ENCODE results near the gene TENT5C.

The TENT5C gene

DNA sequence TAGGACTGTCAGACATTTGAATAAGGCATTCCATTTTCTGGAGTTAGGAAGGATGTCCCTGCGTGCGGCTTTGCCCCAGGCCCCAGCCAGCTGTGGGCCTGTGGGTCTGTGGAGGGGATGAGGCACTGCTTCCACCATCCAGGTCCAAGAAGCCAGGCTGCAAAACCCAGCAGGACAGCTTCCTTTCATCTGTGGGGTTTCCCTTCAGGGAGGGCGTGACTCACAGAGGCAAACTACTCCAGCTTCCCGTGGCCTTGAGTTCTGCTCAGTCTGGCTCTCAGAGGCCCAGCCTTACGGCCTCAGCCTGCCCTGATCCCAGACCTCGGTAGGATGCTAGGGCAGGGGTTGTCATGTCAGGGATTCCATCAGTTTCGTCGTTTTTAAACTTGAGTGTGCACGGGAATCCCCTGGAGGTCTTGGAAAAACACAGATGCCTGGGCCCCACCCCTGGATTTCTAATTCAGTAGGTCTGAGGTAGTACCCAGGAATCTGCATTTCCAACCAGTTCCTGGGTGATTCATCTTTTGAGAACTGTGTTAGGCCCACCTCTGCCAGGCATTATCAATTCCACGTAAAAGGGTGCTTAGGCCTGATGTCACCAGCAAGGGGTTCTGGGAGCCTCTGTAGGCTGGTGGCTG is 32.3 kb upstream of the TENT5C start:
- no peak for DNase-seq

DNA sequence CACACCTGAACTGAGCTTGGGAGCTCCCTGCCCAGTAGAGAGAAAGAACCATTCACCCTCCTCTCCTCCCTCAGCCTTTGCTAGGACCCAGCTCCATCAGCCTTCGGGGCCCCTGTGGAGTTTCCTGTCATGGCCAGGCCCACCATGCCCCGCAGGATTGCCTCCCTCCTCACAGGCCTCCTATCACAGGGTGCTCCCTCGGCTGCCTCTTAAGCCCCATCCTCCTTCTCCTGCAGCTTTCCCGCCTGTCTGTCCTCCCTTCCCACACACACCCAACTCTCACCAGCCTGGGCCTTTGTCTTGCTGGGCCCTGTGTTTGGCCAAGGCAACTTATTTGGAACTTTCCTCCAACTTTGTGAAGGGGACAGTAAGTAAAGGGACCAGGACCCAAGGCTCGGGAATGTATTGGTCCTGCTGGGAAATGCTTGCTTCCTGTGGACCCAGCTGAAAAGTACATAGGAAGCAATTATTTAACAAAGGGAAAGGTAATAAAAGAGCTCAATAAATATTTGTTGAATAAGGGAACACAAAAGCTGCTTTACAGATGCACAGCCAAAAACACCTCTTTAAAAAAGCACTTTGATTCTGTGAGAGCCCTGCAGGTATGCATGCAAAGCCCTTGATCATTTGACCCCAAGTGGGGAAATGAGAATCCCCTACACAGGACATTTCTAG is 31.6 kb upstream of the TENT5C start:
- no peak for DNase-seq

DNA sequence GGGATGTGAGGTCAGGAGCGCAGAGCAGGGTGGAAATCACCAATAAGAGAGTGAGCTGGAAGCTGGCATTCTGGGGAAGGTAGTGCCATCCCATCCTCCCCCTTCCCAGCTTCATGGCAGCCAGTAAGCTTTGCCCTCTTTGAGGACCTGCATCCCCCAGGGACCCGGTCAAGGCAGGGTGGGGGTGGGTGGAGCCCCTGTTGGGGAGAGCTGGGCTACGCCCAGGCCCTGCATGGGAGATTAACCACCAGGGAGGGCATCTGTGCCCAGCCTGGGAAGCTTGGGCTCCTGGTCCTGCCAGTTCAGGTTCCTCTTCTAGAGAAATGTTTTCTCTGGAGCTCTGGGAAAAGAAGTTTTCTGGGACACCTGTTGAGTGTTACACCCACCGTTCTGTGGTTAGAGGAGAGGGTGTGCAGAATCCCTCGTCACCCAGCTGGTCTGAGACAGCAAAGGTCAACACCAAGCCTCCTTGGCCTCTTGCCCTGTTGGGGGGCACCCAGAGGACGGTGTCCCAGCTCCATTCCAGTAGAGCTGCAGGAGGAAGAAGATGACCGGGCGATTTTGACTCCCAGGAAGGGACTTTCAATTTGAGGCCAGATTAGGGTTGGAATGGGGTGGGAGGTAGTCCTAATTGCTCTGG is 30.1 kb upstream of the TENT5C start:
- peak; percentile 12 for DNase-seq

DNA sequence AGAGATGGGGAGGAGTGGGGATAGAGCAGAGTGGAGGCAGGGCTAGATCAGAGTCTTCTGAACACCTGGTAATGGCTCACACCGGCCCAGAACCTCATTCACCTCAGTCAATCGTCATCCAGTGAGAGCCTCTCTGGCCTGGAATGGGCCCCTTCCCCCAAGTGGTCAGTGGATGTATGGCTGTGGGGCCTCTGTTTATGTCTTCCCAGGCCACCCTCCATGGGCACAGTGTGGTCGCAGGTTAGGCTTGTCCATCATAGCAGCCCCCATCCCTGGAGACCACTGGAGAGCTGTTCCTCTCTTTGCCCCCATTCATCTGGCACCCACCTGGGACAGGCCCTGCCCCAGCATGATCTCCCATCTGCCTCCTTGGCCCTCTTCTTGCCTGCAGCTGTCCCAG is 29.6 kb upstream of the TENT5C start:
- DNase-seq, result no peak

DNA sequence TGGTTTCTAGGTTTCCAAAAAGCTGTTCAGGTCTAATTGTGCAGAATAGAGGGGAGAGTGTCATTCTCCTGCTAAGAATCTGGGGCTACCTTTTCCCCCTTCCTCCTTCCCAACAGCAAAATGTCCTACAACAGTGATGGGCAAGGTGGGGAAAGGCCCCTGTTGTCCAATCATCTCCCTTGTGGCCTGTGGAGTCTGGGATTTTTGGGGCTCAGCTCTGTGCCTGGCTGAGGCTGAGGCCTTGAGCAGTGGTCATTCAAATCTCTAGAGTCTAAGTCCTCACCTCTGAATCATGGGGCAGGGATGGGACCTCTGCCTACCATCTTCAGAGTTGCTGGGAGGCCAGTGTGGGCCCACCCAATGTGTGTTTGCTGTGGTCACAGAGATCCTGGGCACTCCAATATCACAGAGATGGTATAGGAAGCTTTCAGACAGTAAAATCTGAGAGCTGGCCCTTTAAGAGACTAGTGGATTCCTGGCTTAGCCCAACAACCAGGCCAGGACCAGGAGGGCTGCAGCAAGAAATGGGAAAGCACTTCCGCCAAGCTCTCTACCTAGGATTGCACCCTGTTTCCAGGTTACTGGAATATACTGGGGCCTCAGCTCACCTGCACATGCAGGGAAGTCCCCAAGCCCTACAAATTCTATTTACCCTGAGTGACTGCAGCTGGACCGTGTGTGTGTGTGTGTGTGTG is 28.5 kb upstream of the TENT5C start:
- no peak for DNase-seq

DNA sequence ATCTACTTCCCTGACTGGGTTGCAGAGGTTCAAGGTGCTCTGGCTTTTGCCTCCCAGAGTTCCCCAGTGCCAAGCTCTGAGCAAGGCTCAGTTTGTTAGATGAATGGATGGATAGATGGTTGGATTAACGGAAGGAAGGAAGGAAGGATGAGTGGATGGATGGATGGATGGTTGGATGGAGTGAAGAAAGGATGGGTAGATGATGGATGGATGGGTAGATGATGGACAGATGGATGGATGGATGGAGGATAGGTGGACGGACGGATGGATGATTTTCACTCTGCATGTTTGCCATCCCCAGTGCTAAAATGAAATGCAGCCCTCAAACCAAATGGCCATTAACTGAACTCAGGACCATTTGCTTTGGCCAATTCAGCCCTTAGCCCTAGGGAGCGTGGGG is 27.4 kb upstream of the TENT5C start:
- no peak for DNase-seq

DNA sequence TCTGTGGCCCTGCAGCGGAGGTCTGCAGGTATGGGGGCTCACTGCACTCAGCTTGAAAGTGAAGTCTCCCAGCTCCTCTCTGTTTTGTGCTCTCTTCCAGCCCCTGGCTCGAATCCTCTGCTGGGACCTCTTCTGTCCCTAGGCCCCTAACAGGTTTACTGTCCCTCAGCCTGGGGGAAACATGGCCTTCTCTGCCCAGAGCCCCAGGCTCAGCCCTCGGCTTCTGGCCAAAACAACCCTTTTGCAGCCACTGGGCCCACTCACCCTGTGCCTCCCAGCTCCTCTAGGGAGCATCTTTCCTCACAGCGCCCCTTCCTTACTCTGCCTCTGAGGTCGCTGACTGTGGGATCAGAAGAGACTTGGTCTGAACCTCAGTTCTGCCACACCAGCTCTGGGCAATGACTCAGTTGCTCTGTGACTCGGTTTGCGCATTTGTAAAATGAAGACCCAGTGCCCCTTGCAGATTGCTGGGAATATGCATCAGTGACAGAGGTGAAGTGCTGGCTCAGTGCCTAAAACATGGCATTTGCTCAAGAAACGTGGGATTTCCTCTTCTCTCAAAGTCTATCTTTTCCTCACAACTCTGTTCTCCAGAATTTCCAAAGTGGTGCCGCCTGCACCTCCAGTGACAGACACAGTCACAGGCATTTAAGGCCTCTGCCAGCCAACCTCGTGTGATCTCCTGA is 26.5 kb upstream of the TENT5C start:
- DNase-seq, result peak; percentile 0

DNA sequence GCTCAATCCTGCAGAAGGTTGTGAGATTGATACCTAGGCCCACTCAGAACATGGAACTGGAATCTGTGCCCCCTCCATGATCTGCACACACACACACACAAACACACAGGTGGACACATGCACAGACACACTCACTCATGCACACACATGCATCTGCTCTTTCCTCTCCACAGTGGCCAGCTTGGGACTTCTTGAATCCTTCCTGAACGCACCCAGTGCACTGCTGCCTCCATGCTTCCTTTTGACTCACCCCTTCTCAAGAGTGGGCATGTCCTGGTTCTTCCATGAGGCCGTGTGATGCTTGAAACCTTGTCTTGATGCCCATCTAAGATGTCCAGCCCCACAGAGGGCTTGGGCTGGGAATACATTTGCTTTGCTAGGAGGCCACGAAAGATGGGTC is 25.4 kb upstream of the TENT5C start:
- no peak for DNase-seq

DNA sequence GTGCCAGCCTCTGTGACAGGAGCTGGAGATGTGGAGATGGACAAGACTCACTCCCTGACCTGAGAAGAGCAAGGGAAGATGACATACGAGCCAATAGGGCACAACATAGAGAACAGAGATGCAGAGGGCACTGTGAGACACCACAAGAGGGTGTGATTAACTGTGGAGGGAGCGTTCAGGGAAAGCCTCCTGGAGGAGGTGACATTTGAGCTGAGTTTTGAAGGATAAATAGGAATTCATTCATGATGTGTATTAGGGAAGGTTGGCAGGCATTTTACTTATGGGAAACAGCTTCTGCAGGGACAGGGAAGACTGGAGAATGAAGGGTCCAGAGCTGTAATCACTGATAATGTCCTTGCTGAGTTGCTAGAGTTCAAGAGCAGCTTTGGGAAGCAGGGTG is 25.0 kb upstream of the TENT5C start:
- peak; percentile 4 for DNase-seq

DNA sequence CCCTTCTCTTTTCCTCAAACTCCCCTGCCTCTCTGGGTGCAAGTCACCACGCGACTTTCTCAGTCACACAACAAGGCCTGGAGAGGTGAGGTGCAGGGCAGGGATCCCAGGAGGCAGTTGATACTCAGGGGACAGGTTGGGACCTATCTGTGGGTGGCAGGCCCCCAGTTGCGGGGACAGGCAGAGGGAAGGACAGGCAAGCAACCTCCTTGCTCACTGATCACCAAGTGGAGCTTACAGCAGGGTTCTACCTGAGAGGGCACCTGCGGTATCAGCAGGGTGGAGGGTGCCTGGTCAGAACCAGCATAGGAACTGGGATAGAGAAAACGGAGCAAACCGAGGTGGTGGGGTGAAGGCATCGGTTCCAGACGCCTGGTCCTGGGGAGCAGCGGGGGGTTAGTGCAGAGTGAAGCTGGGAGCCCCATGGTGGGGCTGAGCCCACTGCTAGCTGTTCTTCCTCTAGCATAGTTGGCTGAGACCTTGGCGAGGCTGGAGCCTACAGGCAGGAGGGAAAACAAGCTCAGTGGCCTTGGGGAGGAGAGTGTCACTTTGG is 24.4 kb upstream of the TENT5C start:
- DNase-seq, result peak; percentile 11

DNA sequence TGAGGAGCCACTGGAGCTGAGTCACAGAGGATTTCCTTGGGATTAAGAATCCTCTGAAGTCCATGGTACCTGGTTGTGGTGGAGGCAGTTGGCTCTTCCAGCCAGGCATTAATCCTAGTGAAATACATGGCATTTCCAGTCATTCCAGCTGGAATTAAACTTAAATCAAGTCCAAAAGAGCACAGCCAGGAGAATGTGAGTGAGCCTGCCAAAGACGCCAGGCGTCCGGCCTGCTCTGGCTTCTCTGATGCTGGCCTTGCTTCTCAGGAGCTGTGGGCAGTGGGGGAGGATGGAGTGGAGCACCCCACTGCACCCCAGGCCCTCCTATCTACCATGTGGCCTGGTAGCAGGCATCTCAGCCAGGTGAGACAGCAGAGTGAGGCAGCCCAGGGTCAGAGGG is 23.4 kb upstream of the TENT5C start:
- DNase-seq, result peak; percentile 60

DNA sequence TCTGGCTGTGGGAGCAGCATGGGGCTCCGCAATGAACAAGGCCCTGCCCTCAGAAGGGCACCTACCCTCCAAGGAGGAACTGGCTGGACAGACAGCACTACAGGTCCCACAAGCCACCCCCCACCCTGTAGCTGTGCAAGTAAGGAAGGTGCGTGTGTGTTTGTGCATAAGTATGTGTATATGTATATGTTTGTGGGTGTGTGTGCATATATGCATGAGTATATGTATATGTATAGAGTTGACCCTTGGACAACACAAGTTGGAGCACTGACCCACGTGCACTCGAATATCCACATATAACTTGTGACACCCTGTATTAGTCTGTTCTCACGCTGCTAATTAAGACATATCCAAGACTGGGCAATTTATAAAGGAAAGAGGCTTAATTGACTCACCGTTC is 22.6 kb upstream of the TENT5C start:
- DNase-seq, result no peak

DNA sequence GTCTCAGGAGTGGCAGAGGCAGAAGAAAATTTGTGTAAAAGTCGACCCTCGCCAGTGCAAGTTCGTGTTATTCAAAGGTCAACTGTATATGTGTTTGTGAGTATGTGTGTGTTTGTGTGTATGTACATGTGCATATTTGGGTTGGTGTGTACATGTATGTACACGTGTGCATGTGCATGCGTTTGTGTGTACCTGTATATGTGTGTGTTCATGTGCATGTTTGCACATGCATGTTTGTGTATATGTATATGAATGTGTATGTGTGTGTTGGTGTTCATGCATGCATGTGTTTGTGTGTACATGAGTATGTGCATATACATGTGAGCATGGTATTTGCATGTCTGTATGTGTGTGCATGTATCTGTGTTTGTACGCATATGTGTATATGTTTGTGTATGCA is 21.7 kb upstream of the TENT5C start:
- DNase-seq, result peak; percentile 1

DNA sequence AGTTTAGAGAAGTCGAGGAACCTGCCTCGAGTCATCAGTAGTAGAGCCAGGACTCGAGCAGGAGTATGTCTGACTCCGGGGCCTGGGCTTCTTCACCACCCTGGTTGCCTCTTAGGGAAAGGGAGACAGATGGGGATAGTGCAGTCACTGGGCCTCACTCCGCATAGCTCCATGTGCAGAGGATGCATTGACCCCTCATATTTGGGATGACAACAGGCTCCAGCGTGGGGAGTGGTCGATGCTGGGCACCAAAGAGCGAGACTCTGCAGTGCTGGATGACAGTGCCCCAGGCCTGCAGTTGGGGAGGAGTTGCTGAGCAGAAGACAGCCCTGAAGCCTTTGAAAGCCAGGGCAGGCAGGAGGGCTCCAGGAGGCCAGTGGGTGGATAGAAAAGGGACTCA is 20.8 kb upstream of the TENT5C start:
- no peak for DNase-seq

DNA sequence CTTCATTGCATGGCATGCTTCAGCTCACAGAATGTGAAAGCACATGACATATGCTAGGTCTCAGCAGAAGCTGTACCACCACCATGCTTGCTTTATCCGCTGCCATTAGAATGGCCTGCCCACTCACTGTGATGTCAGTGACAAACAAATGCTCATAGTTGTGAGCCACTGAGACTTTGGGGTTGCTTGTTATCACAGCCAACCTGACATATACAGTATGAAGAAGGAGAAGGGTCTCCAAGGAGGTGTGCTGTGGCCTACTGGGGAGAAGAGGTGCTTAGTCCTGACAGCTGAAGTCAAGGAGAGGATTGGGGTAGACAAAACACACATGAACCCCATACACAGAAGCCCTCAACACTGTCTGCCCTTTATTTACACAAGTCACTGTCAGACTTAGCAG is 19.5 kb upstream of the TENT5C start:
- DNase-seq, result no peak

DNA sequence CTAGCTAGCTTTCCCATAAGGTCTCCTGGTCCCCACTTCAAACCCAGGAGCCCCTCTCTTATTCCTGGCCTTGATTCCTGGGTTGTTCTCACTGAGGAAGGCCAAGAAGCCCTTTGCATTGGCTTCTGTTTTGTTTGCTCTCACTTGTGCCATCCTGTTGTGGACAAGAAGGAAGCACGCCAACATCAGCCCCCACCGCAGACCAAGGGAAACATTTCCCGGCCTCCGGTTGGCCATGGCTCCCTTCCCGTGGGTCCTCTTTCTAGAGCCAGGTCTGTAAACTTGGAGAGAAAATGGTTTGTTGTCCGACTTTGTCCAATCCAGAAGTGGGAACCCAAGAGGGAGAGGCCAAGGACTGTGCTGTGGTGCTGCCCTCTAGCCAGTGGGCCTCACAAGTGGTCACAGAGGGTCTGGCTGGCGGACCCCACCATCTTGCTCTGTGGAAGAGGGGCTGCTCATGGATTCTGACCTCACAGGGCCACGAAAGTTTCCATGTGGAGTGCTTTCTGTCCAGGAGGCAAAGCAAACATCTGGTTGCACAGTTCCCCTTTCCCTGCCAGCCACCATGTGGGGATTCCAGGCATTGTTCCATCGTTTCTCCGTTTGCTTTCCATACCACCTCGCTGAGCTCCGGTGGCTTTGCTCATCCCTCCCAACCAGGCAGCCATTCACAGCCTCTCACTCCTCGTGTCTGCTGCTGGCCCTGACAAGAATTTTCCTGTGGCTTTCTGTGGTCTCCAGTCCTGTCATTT is 18.9 kb upstream of the TENT5C start:
- DNase-seq, result peak; percentile 47

DNA sequence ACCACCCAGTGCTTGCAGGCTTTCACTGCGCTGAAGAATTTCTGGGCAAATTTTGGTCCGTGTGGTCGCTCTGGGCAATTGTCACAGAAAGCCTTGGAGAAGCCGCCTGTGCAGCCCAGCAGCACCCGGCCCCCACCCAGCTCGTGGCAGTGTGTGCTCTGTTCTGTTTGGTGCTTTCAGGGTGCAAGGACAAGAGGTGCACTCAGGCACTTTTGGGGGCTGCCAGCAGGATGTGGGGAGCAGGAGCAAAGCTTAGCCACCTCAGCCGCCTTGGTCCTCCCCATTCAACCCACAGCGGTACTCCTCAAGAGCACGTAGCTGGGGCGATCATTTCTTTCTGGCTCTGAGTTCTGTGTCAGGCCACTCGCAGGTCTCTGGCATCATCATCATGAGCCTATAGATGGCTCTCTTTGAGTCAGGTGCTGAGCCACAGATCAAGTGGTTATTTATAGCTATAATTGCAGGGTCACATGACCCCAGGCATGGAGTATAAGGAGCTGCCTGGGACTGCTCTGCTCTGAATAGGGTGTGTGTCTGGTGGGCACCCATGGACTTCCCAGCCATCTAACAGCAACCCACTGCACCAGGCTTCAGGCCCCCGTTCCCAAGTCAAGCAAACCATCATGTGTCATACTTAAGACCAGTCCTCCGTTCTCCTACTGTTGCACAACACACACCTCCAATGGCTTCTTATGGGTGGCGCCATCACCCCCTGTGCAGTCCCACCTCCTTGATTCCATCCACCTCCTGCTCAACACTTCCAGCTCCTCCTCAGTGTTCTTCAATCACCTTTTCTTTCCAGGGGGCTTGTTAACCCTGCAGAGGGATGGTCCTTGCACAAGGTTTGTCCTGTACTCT is 18.1 kb upstream of the TENT5C start:
- DNase-seq, result no peak

DNA sequence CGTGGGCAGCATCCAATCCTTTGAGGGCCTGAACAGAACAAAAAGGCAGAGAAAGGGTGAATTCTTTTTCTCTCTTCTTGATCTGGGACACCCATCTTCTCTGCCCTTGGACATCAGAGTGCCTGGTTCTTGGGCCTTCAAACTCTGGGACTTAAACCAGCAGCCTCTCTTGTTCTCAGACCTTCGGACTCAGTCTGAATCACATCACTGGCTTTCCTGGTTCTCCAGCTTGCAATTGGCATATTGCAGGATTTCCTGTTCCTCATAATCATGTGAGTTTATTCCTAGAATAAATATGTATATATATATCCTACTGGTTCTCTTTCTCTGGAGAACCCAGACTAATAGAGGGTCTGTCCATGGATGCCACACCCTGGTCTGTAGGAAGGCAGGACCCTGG is 16.3 kb upstream of the TENT5C start:
- DNase-seq, result no peak

DNA sequence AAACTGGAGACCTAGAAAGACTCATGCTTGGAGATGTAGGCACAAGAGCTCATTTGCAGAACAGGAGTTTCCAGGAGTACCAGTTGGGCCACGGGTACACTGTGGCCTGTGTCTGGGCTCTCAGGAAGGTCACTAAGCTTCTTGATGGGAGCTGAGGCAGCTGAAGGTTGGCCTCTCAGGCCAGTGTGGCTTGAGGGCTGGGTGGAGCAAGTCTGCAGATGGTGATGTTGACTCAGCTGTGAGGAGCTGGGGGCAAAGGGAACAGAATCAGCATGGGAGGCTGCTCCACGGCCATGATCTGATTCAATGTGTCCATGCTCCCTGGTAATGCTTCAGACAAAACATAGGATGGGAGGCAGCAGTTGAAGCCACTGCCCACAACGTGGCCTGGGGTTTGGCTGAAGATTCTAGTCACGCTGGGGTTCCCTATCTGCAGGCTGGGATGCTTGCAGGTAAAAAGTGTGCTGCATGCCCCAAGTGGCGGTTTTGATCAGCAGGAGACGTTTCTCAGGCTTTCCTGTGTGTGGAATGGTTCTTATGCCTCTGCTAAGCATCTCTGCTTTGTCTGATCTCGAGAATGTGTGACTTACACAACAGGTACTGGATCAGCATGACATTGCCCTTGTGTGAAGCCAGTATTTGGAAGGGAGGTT is 15.4 kb upstream of the TENT5C start:
- DNase-seq, result no peak

DNA sequence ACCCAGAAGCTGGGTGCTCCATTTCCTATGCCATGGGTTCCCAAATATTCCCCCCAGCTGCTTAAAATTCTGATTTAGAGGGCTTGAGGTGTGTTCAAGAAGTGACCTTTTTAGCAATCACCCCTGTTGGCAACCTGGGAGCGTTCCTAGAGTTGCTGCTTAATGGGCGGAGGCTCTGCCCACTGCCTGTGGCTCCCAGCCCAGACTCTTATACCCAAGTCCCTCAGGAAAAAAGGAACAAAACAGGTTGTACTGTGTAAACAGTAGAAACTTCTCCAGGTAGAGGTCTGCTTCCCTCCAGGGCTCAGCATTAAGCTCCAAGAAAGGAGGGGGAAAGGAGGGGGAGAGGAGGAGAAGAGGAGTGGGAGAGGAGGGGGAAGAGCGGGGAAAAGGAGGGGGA is 14.6 kb upstream of the TENT5C start:
- no peak for DNase-seq

DNA sequence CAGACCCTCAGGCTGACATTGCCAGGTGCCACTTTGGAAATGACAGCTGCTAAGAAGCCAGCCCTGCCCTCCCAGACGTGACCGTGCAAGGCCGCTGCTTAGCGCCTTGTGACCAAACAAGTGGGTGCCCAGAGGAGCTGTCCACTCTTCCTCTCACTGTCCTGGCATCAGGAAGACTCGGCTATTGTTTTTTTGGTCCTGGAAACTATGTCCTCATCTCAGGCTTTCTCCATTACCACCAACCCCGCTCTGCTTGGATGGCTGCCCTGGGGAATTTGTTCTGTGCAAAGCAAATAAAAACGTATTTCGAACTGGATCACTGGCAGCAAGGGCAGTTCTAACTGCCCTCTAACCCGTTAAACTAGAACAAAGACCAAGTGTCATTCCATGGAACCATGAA is 13.7 kb upstream of the TENT5C start:
- no peak for DNase-seq

Data from right hindlimb (tissue), 1 donor.